ENCODE measurements around the gene MAST2. TPM values are rescaled to one million over a fixed set of nuclear protein-coding genes. Genes with fewer than 3 reads are reported as not detected.

Gene MAST2
- total and polyA plus RNA-seq, 2 donors (not counting 3 experiments of a cell fraction or from before 2014, with no cell fraction given) = 25.0 to 41.2 TPM

GRCh38 chr1:45792744-45793143 lies 10.7 kb upstream of the MAST2 start:
- no peaks in the 10 kb centered on the region for H3K9me1 ChIP-seq (replicated peaks; ENCODE audit: control insufficient read depth, extremely low read depth, insufficient read depth, low read length)
- FAIRE-seq (no peak), DNase-seq (ENCODE audit: low read depth, low spot score) (no peak)
- no peaks in the 10 kb centered on the region for H3K4me1 ChIP-seq (ENCODE audit: control insufficient read depth, extremely low read depth, insufficient read depth, low read length)
- no peaks in the 10 kb centered on the region for H3K36me3 ChIP-seq (ENCODE audit: control insufficient read depth in 2 of 2, extremely low read depth in 1 of 2, insufficient read depth in 2 of 2, low read length in 2 of 2)
- no peak for TF ChIP-seq EZH2 (IDR thresholded peaks at IDR 0.05; ENCODE audit: borderline replicate concordance, low read depth, low read length, severe bottlenecking)
- TF ChIP-seq MYC (IDR thresholded peaks at IDR 0.05; ENCODE audit: low read depth, low read length) = no peak
- TF ChIP-seq FOS (IDR thresholded peaks at IDR 0.05; ENCODE audit: borderline replicate concordance, insufficient read depth, low read length) = no peak
- no peak for TF ChIP-seq POLR2AphosphoS5 (IDR thresholded peaks at IDR 0.05; ENCODE audit: insufficient read depth, low read depth, low read length)
- no peak for TF ChIP-seq JUN (IDR thresholded peaks at IDR 0.05; ENCODE audit: borderline replicate concordance, insufficient read depth, insufficient read length, low read depth)
- no TSS peak for BruUV-seq (replicated peaks)
- no peak overlapping the region for H3K4me2 ChIP-seq (ENCODE audit: insufficient read depth, low read length)
- no peaks in the 10 kb centered on the region for H4K20me1 ChIP-seq (replicated peaks; ENCODE audit: control insufficient read depth, extremely low read depth, insufficient read depth, low read length)
- H3K4me3 ChIP-seq (replicated peaks in 1 of 3; ENCODE audit: insufficient read depth in 1 of 3, low read depth in 1 of 3, low read length in 3 of 3) = no peak overlapping the region
- ChIA-PET POLR2A (no interaction called here), CTCF (no interaction called here)
- intact Hi-C loops (cut with micrococcal nuclease) = no loop called here
- no peak overlapping the region for H2AFZ ChIP-seq (ENCODE audit: low read depth, low read length)
- no peaks in the 10 kb centered on the region for H3K79me2 ChIP-seq (ENCODE audit: control insufficient read depth, insufficient read depth, low read length)
- H3K9ac ChIP-seq (replicated peaks; ENCODE audit: extremely low read depth, insufficient read depth, low read length) = no peak overlapping the region
- no peak overlapping the region for H3K27ac ChIP-seq (ENCODE audit: insufficient read depth, low read depth, low read length)
- H3K27me3 ChIP-seq (ENCODE audit: control insufficient read depth in 2 of 2, insufficient read depth in 2 of 2, low read length in 2 of 2) = no peaks in the 10 kb centered on the region
- no peaks in the 10 kb centered on the region for H3K9me3 ChIP-seq (replicated peaks; ENCODE audit: control insufficient read depth, insufficient read depth, low read length)
- dilution Hi-C loops (cut with MboI; ENCODE audit: extremely low pct_ligation_motif_present, low sequenced_read_pairs) = no loop called here

GRCh38 chr1:45793942-45794604 lies 9.3 kb upstream of the MAST2 start:
- CTCF ChIA-PET = no interaction called here
- no peak overlapping the region for H3K27ac ChIP-seq (ENCODE audit: insufficient read depth, low read depth, low read length)

More at GRCh38 chr1:45793942-45794604, 9.3 kb upstream of the MAST2 start:
- dilution Hi-C loops (cut with MboI; ENCODE audit: extremely low pct_ligation_motif_present, low sequenced_read_pairs) (no loop called here), intact Hi-C loops (cut with micrococcal nuclease) (no loop called here)
- FAIRE-seq (no peak), DNase-seq (ENCODE audit: low read depth, low spot score) (no peak)
- Histone ChIP-seq H4K20me1 (replicated peaks; ENCODE audit: control insufficient read depth, extremely low read depth, insufficient read depth, low read length) (no peaks in the 10 kb centered on the region), H3K9me1 (replicated peaks; ENCODE audit: control insufficient read depth, extremely low read depth, insufficient read depth, low read length) (no peaks in the 10 kb centered on the region), H3K4me2 (ENCODE audit: insufficient read depth, low read length) (no peak overlapping the region), H3K4me3 (replicated peaks in 1 of 3; ENCODE audit: insufficient read depth in 1 of 3, low read depth in 1 of 3, low read length in 3 of 3) (no peak overlapping the region), H2AFZ (ENCODE audit: low read depth, low read length) (no peak overlapping the region), H3K27me3 (ENCODE audit: control insufficient read depth in 2 of 2, insufficient read depth in 2 of 2, low read length in 2 of 2) (no peaks in the 10 kb centered on the region), H3K79me2 (ENCODE audit: control insufficient read depth, insufficient read depth, low read length) (no peaks in the 10 kb centered on the region), H3K9ac (replicated peaks; ENCODE audit: extremely low read depth, insufficient read depth, low read length) (no peak overlapping the region), H3K36me3 (ENCODE audit: control insufficient read depth in 2 of 2, extremely low read depth in 1 of 2, insufficient read depth in 2 of 2, low read length in 2 of 2) (no peaks in the 10 kb centered on the region), H3K4me1 (ENCODE audit: control insufficient read depth, extremely low read depth, insufficient read depth, low read length) (no peaks in the 10 kb centered on the region), H3K9me3 (replicated peaks; ENCODE audit: control insufficient read depth, insufficient read depth, low read length) (no peaks in the 10 kb centered on the region)
- TF ChIP-seq FOS (IDR thresholded peaks at IDR 0.05; ENCODE audit: borderline replicate concordance, insufficient read depth, low read length) = no peak
- TF ChIP-seq MAX (IDR thresholded peaks at IDR 0.05; ENCODE audit: insufficient read depth, insufficient read length) = no peak
- TF ChIP-seq CTCF (IDR thresholded peaks at IDR 0.05; ENCODE audit: extremely low read depth in 1 of 2, insufficient read depth in 1 of 2, low read depth in 1 of 2, low read length in 2 of 2) = no peak
- TF ChIP-seq POLR2AphosphoS5 (IDR thresholded peaks at IDR 0.05; ENCODE audit: insufficient read depth, low read depth, low read length) = no peak
- TF ChIP-seq EZH2 (IDR thresholded peaks at IDR 0.05; ENCODE audit: borderline replicate concordance, low read depth, low read length, severe bottlenecking) = no peak
- no peak for TF ChIP-seq MYC (IDR thresholded peaks at IDR 0.05; ENCODE audit: low read depth, low read length)
- TF ChIP-seq GATA2 (IDR thresholded peaks at IDR 0.05; ENCODE audit: insufficient read depth, insufficient read length, low read depth, low read length) = no peak
- TF ChIP-seq JUN (IDR thresholded peaks at IDR 0.05; ENCODE audit: borderline replicate concordance, insufficient read depth, insufficient read length, low read depth) = no peak
- no peak for TF ChIP-seq POLR2A (IDR thresholded peaks at IDR 0.05; ENCODE audit: low read depth, low read length)
- POLR2A ChIA-PET = no interaction called here
- no TSS peak for BruUV-seq (replicated peaks)

All from endothelial cell of umbilical vein (primary cell).